AG08395 (cell line): ENCODE data around the gene ASB15.

Experiments used
- DNase-seq: peaks from one replicate; pipeline ENCODE4 v3.0.0; 2012; ENCODE audit warnings: mixed read lengths, low spot score

Gene ASB15

DNA sequence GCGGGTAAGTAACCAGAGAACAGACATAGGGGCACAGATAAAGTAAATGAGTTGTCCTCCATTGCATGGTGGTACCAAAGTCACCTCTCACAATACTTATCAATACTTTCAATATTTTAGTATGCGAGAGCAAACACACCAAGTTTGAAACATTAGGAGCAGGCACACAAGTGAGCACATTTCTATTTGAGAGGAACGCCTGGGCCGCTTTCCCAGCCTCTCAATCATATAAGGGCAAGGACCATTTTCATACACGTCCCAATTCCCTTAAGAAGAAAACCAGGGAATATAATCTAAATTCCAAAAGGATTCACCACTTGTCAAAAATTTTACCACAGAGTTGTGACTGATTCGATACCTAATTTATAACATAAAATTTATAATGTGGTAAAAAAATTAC is 61.6 kb downstream of the ASB15 start:
- DNase-seq, result no peak

- DNase-seq, result no peak
These were observed 63.5 kb downstream of the ASB15 start for GRCh38 chr7:123665157-123665556.

- DNase-seq, result no peak
These were observed 64.3 kb downstream of the ASB15 start for GRCh38 chr7:123665896-123666295.

GRCh38 chr7:123666492-123666891 is 64.9 kb downstream of the ASB15 start:
- no peak for DNase-seq

GRCh38 chr7:123669485-123669884 is 67.9 kb downstream of the ASB15 start:
- DNase-seq, result no peak

DNA sequence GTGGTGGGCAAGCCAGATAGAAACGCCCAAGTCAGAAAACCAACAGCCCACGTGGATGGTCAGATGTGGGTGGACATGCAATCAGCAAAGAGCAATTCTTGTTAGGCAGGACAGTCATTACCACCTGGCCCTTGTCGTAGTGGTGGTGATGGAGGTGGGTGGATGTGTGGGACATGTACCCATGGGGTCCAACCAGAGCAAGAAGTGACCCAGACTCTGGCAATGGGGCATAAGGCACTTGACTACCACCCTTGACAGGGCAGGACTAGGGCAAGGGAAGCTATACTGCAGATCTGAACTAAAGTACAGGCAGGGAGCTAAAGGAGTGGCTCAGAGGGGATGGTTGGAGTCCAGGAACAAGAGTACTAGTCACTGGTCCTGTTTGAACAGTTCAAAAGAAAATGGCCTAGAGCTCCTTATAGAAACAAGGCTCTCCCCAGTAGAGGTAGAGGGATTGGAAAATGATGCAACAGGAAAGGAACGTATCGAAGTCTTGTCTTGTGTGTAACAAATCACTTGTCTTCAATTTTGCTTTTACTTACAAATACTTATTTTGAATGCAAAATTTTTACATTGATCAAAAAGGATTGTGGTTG is 71.6 kb downstream of the ASB15 start:
- no peak for DNase-seq

GRCh38 chr7:123673752-123674398 is 72.3 kb downstream of the ASB15 start:
- DNase-seq, result no peak

DNA sequence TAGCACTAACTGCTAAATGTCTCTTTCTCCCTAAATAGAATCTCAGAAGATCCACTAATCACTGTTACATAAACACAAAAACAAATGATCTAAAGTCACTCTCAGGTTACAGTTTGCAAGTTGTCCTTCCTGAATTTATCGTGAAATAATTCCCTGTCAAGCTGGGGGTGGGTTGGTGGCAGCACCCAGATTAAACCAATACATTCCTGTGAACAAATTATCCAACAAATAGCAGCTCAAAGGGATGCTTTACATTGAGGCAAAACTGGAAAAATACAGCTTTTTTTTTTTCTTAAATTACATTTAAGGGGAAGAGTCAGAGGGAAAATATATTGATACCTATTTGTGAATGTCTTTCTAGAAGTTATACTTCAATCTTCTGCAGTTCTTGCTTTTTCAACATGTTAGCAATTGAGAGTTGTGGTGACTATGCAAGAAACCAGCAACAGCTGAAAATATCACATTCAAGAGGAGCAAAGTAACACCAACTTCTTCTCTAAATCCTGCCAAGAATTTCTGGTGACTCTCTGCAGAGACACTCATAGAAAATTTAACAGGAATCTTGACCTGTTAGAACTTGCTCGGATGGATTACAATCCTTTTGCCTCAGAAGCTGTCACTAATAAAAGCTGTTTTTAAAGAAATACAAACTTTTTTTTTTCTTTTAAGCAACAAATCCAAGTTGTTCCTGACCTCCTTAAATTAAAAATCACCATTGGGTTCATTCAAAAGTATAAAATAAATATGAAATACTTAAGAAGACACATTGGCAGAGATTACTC is 73.0 kb downstream of the ASB15 start:
- DNase-seq, result peak; percentile 52

DNA sequence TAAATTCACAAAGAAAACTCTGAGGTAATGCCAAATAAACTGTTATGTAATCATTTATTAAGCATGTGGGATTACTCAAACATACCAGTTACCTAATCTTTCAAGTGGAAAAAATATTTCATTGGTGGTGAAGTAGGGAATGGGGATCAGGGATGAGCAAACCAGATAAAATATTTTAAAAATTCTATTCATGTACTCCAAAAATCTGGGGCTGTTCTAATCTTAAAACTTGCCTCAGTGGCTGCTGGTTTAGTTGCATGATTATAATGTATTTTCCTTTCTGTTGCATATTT is 73.5 kb downstream of the ASB15 start:
- DNase-seq, result peak; percentile 60

DNA sequence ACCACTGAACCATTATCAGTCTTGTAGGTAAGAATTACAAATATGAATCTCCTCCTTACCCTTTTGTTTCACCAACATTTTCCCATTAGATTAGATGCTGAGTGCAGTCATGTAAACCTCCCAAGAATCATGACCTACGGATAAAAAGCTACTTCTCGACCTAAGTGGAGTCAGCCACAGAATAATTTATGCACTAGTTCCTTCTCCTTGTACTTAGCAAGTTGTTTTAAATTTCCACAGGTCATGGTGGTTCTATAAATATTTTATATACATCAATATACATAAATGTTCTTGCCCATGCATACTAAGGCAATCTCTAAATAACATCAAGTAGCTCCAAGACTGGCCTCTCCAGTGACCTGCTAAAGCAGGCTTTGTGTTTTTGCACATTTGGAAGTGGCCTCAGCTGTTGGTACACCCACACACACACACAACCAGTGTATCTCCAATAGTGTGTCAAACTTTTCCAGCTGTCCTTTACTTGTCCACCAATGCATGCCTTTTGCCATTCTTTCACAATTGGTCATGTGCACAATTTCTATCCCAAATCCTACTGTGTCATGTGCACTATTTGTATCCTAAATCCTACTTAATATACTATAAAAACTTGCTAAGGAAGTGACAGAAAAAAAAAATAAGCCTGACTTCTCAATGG is 75.6 kb downstream of the ASB15 start:
- DNase-seq, result no peak

DNA sequence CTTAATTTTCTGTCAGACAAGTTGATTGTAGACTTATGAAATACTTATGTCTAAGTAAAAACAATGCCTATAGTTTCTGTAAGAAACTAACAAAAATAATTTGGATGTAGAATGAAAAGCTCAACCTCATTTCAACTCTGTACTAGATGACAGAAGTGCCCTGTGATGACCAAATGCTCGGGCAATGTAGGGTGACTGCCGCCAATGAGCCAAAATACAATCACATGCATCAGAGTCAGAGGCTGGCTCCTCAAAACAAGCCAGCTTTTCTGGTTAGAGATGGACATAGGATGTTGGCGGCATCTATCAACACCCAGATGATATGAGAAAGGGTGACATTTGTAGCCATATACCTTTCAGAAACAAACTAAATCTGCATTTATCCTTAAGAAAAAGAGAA is 78.0 kb downstream of the ASB15 start:
- DNase-seq, result no peak

DNA sequence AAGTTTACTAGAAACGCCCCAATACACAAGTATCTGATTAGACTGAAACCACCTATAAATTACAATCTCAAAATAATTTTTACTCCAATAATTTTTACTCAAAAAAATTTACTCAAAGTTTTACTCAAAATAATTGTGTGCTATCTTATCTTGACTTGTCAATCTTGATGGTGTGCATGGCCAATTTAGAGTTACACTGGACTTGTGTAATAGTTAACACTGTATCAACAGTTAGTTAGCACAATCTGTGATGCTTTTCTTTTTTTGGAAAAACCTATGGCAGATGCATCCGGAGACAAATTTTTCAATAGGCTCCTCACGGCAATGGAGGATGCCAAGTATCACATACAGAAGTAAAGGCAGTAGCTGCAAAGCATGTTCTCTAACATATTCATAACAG is 79.0 kb downstream of the ASB15 start:
- no peak for DNase-seq

DNA sequence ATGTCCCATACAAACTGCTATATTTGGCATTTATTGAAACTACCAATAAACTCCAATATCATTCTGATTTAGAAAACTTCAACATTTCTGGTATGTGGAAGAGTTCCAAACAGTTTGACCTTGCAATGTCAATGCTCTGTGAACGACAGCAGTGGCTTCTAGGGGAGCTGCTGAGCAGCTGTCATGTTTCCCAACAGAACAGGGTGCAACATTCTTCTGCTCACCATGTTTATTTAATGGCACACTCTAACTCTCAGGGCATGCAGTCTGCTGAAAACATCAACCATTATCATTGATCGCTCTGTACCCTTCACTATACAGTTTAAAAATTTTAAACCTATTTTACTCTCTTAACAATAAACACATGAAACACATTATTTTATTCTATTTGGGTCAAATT is 79.9 kb downstream of the ASB15 start:
- no peak for DNase-seq

DNA sequence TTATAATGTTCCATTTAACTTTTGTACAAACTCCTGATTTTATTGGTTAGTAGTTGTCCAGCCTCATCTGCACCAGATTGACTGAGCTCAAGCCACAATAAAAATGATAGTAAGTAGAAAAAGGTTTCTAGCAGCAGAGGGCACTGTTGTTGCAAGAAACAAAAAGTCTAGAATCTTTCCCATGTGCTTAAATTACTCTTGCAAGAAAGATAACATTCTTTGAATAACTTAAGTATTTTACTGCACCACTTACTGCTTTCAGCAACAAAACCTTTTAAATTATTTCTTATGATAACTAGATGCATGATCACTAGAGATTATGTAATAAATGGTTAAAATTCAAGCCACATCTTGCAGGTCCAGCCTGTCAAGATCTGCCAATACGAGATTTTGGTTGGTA is 81.1 kb downstream of the ASB15 start:
- DNase-seq, result peak; percentile 49

DNA sequence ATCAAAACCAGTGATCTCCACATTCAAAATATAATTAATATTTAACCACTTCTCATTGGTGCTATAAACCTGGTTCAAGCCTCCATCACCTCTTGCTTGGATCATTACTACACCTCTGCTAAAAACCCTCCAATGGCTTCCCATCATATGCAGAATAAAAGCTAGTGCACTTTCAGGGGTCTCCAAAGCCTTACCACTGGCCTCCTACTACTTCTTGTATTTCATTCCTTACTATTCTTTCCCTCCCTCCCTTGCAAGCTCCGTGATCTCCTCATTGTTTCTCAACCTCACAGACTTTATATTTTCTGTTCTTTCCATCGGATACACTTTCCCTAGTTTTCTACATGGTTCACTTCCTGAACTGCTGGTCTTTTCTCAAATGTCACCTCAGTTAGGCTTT is 85.5 kb downstream of the ASB15 start:
- DNase-seq, result no peak

DNA sequence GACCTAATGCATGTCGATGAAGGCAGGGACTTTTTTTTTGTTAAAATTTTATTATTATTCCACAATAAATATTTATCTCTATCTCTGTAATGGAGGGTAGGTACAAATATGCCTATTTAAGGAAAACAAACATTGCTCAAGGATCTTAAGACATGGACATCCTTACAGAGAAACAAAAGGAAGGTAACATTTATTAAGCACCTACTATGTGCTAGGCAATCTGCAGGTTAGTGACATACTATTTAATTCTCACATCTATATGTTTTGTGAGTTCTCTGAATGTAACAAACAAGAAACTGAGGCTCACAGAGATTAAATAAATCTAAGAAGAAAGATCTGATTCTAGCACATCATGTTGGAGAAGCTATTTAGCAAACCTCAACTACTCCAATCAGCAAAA is 86.1 kb downstream of the ASB15 start:
- no peak for DNase-seq
